HUES64 (cell line): Measurements from ENCODE around the gene TIMM21.

Source experiments
- H3K27ac ChIP-seq: 2 replicates; pipeline ENCODE4 v1.7.0; 2013; ENCODE audit warnings: low read depth, low read length, inconsistent platforms
- H3K27me3 ChIP-seq: 2 replicates; pipeline ENCODE4 v1.6.1; 2013; ENCODE audit warnings: mild to moderate bottlenecking, low read length; ENCODE audit not compliant: insufficient read depth
- H3K36me3 ChIP-seq: 2 replicates; pipeline ENCODE4 v1.6.1; 2013; ENCODE audit warnings: mild to moderate bottlenecking, low read length; ENCODE audit not compliant: insufficient read depth
- H3K4me1 ChIP-seq: 2 replicates; pipeline ENCODE4 v1.6.1; 2013; ENCODE audit warnings: mild to moderate bottlenecking, low read length, moderate library complexity; ENCODE audit not compliant: insufficient read depth
- H3K4me3 ChIP-seq: 2 replicates; pipeline ENCODE4 v1.5.1; 2013; ENCODE audit warnings: mild to moderate bottlenecking, low read length, moderate library complexity
- H3K9ac ChIP-seq: 2 replicates; pipeline ENCODE4 v1.6.1; 2013; ENCODE audit warnings: mild to moderate bottlenecking, low read depth, low read length
- H3K9me3 ChIP-seq: 2 replicates; pipeline ENCODE4 v1.6.1; 2013; ENCODE audit warnings: low read depth, low read length; ENCODE audit not compliant: insufficient read depth
- WGBS: fragments of 150-250, 120-280 bp; methylation state at CpG from one replicate; pipeline ENCODE4 v1.1.7; 2013; ENCODE audit warnings: missing lambda C conversion rate; 5-methylcytosine and 5-hydroxymethylcytosine counted together

Gene TIMM21

DNA sequence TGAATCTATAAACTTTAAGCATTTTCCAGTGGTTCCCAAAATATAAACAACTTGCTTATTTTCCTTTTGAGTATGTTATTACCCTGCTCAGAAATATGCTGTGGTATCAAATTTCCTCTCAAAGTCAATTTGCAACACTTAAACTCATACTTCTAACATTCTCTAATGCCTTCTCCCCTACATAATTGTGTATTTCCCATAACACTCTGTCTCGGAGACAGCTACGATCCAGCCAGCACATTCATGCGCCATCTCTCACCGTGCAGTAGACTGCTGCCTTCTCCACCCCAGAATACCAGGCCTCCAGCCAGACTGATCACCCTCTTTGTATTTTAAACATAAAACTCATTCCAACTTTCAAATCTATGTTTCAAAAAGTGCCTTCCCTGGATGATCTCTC lies 41.8 kb downstream of the TIMM21 start:
- no peak overlapping the region for H3K27ac ChIP-seq
- H3K9me3 ChIP-seq = no peaks in the 10 kb centered on the region
- H3K27me3 ChIP-seq = no peaks in the 10 kb centered on the region
- no peak overlapping the region for H3K9ac ChIP-seq
- H3K36me3 ChIP-seq = no peaks in the 10 kb centered on the region
- H3K4me3 ChIP-seq = no peak overlapping the region
- peaks cover 8% of the 10 kb centered on the region for H3K4me1 ChIP-seq
- 71% methylated on average over 4 of the region's 4 CpGs for WGBS

DNA sequence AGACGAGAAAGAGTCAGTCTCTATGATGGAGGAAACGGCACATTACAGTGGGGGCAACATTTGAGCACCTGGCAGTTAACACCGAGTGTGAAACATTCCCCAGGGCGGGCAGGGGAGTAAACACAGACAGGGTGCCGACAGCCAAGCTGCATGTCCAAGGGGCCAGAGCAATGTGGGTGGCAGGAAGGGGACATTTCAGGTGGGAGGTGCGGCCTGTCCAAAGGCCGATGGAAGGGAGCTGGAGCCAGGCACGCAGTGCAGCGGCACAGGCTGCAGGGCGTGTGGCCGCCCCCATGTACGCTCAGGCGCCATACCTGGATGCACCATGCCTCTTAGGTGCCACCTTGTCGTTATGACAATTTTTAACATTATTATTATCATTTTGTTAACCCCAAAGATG lies 43.3 kb downstream of the TIMM21 start:
- no peak overlapping the region for H3K27ac ChIP-seq
- 82% methylated on average over 13 of the region's 14 CpGs for WGBS

DNA sequence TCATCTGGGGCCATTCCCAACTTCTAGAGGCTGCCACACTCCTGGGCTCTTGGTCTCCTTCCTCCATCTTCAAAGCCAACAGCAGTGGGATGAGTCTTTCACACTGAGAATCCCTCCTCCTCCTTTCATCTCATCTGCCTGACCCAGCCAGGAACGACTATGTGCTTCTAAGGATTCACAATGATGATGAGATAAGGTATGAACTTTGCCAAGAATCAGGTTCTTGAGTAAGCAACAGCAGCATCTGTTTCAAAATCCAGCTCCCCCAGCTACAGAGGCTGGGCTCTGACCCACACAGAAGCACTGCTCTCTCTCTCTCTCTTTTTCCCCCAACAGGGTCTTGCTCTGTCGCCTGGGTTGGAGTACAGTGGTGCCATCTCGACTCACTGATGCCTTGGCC lies 46.4 kb downstream of the TIMM21 start:
- Histone ChIP-seq H3K9me3 (no peaks in the 10 kb centered on the region), H3K27ac (no peak overlapping the region), H3K4me1 (peaks cover 6% of the 10 kb centered on the region), H3K4me3 (no peak overlapping the region), H3K9ac (no peak overlapping the region), H3K36me3 (no peaks in the 10 kb centered on the region), H3K27me3 (no peaks in the 10 kb centered on the region)
- WGBS = 62% methylated on average over 3 of the region's 3 CpGs

More for the DNA sequence above, 43.3 kb downstream of the TIMM21 start:
- no peaks in the 10 kb centered on the region for H3K27me3 ChIP-seq
- no peak overlapping the region for H3K9ac ChIP-seq
- H3K36me3 ChIP-seq = no peaks in the 10 kb centered on the region
- H3K4me1 ChIP-seq = peaks cover 1% of the 10 kb centered on the region
- H3K9me3 ChIP-seq = no peaks in the 10 kb centered on the region
- no peak overlapping the region for H3K4me3 ChIP-seq

DNA sequence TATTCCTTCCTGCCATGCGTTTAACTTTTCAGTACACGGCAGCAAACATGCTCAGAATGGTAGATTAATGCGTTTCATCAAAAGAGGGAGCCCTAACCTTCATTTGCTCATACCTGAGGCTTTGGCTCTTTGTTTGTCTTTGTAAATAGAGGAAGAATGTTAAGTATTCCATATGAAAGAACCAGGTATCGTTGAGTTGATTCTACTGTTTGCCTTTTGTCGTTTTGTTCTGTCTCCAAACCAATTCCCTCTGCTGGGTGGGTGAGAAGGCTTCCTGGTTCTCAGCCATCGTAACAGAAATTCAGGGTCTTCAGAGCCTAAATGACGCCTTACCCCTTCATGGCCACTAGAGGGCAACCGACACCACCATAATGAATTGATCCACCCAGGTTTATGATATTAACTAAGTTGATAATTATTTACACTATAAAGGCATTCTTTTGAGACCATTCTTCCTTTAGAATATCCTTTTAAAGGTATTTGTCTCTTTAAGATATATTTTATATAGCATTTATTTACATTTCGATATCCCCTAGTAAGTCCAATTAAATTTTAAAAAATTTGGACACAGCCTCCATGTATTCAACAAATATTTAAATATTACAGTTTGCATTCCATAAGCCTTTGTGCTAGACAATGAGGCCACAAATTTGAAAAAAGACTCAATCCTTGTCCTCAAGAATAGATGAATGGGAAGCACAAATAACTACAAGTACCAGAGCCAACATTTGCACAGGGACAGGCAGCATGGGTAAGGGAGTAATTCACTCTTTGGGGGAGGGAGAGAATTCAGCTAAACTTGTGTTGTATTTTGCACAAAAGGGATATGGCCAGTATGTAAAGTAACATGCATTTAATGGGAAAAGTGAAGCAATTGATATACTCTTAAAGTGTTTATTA lies 48.1 kb downstream of the TIMM21 start:
- H3K36me3 ChIP-seq = no peaks in the 10 kb centered on the region
- peak overlapping the region; percentile 35; the same call in 1 of the 2 replicates for H3K4me3 ChIP-seq
- no peak overlapping the region for H3K9ac ChIP-seq
- H3K27ac ChIP-seq = no peak overlapping the region
- H3K4me1 ChIP-seq = peaks cover 6% of the 10 kb centered on the region
- 24% methylated on average over 9 of the region's 9 CpGs for WGBS
- no peaks in the 10 kb centered on the region for H3K9me3 ChIP-seq
- no peaks in the 10 kb centered on the region for H3K27me3 ChIP-seq

DNA sequence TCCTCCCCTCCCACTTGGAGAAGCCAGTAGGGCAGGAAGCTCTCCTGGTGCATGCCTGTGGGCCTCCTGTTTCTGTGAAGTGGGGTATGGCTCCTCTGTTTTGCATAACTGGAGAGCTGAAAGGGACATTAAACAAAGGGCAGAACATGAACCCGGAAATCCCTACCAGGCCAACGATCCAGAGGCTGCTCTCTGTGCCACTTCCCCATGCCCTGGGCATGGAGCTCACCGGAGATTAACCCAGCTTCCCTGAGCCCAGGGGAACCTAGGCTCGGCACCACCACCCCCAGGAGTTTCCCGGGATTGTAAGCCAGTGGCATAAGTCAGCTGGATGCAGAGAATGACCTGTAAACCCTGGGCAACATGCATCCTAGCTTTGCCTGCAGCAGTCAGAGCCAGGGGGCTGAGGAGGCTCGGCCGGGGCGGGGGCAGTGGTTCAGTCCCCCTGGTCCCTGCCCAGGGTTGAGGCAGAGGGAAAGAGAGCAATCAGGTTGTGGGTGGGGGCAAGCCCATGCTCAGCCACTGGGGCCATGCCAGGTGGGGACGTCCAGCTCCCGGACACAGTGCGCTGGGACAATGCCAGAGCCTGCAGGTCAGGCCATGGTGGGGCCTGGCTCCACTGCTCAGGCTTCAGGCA lies 49.5 kb downstream of the TIMM21 start:
- Histone ChIP-seq H3K9ac (no peak overlapping the region), H3K27me3 (no peaks in the 10 kb centered on the region), H3K36me3 (no peaks in the 10 kb centered on the region), H3K27ac (no peak overlapping the region), H3K9me3 (no peaks in the 10 kb centered on the region), H3K4me1 (peaks cover 6% of the 10 kb centered on the region), H3K4me3 (no peak overlapping the region)
- WGBS = 83% methylated on average over 11 of the region's 11 CpGs

DNA sequence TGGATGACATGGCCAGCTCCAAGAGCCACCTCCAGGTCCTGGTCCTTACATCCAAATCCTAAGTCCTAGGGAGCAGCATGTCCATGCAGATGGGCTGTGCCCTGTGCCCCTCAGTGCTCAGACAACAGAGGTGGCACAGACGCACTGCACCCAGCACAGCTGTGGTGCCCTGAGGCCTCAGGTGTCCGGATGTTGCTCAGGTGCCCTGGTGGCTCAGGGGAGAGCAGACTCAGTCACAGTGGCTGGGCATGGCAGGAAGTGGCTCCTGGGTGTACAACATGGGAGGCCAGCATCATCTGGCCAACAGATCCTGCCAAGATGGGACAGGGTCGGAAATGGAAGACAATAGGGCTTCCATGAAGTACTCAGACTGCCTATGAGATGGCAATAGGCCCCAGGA lies 50.1 kb downstream of the TIMM21 start:
- no peak overlapping the region for H3K9ac ChIP-seq

DNA sequence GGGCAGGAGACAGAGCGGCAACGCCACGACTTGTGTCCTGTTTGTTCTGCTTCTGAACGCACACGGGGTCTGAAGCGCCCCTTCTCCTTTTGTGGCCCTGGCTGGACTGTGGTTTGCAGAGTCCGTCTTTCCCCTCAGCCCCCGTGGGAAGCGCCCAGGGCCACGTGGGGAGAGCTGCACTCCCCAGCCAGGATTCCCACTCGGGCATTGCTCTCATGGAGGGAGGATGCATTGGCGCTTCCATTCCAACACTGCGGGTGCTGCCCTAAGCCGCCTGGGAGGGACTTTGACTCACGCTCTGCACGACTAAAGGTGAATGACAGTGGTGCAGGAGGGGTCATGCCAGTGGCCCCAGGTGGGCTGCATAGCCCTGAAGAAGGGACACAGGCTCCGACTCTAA lies 52.5 kb downstream of the TIMM21 start:
- H3K4me1 ChIP-seq = peaks cover 6% of the 10 kb centered on the region
- no peaks in the 10 kb centered on the region for H3K9me3 ChIP-seq
- no peaks in the 10 kb centered on the region for H3K36me3 ChIP-seq
- no peak overlapping the region for H3K9ac ChIP-seq
- WGBS = 87% methylated on average over 17 of the region's 17 CpGs
- H3K4me3 ChIP-seq = no peak overlapping the region
- H3K27ac ChIP-seq = no peak overlapping the region
- H3K27me3 ChIP-seq = no peaks in the 10 kb centered on the region

More for the DNA sequence above, 50.1 kb downstream of the TIMM21 start:
- Histone ChIP-seq H3K4me3 (no peak overlapping the region), H3K4me1 (peaks cover 6% of the 10 kb centered on the region), H3K27me3 (no peaks in the 10 kb centered on the region), H3K27ac (no peak overlapping the region), H3K9me3 (no peaks in the 10 kb centered on the region), H3K36me3 (no peaks in the 10 kb centered on the region)
- 91% methylated on average over 3 of the region's 3 CpGs for WGBS

DNA sequence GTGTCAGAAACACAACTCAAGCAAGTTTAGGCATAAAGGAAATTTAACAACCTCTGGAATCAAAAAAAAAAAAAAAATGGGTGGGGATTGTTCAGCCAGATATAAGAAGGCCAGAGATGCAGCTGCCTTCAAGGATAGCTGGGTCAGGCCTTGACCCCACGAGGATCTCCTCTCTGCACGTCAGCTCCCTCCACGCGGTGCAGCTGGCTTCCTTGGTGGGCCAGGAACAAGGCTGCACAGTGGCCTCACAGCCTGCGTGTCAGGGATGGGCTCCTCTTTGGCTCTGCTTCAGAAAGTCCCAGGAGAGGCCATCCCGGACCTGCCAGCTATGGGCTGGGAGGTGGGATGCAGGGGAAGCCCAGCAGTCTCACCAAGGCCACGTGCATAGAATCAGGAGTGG lies 55.5 kb downstream of the TIMM21 start:
- 82% methylated on average over 7 of the region's 7 CpGs for WGBS

DNA sequence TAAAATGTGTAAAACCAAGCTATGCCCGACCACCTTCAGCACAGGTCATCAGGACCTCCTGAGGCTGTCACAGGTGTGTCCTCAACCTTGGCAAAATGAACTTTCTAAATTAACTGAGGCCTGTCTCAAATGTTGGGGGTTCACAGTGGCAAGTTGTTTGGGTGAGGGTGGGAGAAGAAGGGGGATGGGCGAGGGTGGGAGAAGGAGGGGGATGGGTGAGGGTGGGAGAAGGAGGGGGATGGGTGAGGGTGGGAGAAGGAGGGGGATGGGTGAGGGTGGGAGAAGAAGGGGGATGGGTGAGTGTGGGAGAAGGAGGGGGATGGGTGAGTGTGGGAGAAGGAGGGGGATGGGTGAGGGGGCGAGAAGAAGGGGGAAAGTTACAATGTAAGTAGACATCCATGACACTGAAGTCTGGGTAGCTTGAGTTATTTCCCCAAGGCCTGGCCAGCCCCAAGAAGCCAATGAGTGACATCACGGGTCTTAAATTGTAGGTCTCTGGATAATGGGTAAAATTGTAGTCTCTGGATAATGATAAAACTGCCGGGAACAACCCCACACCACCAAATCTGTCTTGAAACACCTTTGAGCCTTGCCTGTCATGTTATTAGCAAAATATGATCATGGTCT lies 56.3 kb downstream of the TIMM21 start:
- no peak overlapping the region for H3K4me3 ChIP-seq
- no peak overlapping the region for H3K9ac ChIP-seq
- H3K4me1 ChIP-seq = no peaks in the 10 kb centered on the region
- H3K27ac ChIP-seq = no peak overlapping the region
- no peaks in the 10 kb centered on the region for H3K36me3 ChIP-seq
- no peaks in the 10 kb centered on the region for H3K27me3 ChIP-seq
- WGBS = 85% methylated on average over 4 of the region's 5 CpGs
- no peaks in the 10 kb centered on the region for H3K9me3 ChIP-seq

More for the DNA sequence above, 55.5 kb downstream of the TIMM21 start:
- H3K27me3 ChIP-seq = no peaks in the 10 kb centered on the region
- H3K4me3 ChIP-seq = no peak overlapping the region
- H3K27ac ChIP-seq = no peak overlapping the region
- H3K9me3 ChIP-seq = no peaks in the 10 kb centered on the region
- no peak overlapping the region for H3K9ac ChIP-seq
- no peaks in the 10 kb centered on the region for H3K4me1 ChIP-seq
- H3K36me3 ChIP-seq = no peaks in the 10 kb centered on the region
